ENCODE results near the gene NPR2. TPM values are rescaled to one million over a fixed set of nuclear protein-coding genes. Genes with fewer than 3 reads are reported as not detected.

The NPR2 gene
- total RNA-seq, 1 experiment from 2014 or later: 18.8 TPM

- no peak for DNase-seq (ENCODE audit: low read depth, low spot score)
- Histone ChIP-seq H3K4me2 (ENCODE audit: low read length) (no peak overlapping the region), H3K27ac (ENCODE audit: low read depth, low read length) (no peak overlapping the region), H3K4me1 (ENCODE audit: control insufficient read depth in 1 of 2, insufficient read depth in 2 of 2, low read length in 2 of 2) (peaks cover 0 to 13% of the 10 kb centered on the region in 2 experiments; a peak in 2 of 4 replicates), H3K79me2 (ENCODE audit: insufficient read depth, low read length) (no peaks in the 10 kb centered on the region), H4K20me1 (ENCODE audit: insufficient read depth) (no peaks in the 10 kb centered on the region), H2AFZ (ENCODE audit: low read depth, low read length, poor library complexity, severe bottlenecking) (no peak overlapping the region), H3K27me3 (ENCODE audit: insufficient read depth, low read length) (no peaks in the 10 kb centered on the region), H3K4me3 (replicated peaks in 1 of 2; ENCODE audit: low read depth in 1 of 2, low read length in 2 of 2) (no peak overlapping the region), H3K36me3 (ENCODE audit: control insufficient read depth in 1 of 2, insufficient read depth in 2 of 2, low read length in 2 of 2) (no peaks in the 10 kb centered on the region), H3K9me3 (ENCODE audit: control insufficient read depth in 1 of 2, insufficient read depth in 1 of 2, low read depth in 1 of 2, low read length in 2 of 2) (no peaks in the 10 kb centered on the region), H3K9ac (ENCODE audit: low read length) (no peak overlapping the region), H3K9me2 (ENCODE audit: insufficient read depth) (no peaks in the 10 kb centered on the region)
- RAD21 ChIA-PET (ENCODE audit: low non-redundant PET in 1 of 2, low total read pairs in 2 of 2, uncharacterized antibody in 2 of 2, unreplicated experiment in 2 of 2): no interaction called here
- BruUV-seq (replicated peaks): no TSS peak
- CTCF ChIA-PET: no interaction called here
- TF ChIP-seq EZH2phosphoT487 (IDR thresholded peaks at IDR 0.05; ENCODE audit: borderline replicate concordance): no peak
- TF ChIP-seq, protein P1, sequence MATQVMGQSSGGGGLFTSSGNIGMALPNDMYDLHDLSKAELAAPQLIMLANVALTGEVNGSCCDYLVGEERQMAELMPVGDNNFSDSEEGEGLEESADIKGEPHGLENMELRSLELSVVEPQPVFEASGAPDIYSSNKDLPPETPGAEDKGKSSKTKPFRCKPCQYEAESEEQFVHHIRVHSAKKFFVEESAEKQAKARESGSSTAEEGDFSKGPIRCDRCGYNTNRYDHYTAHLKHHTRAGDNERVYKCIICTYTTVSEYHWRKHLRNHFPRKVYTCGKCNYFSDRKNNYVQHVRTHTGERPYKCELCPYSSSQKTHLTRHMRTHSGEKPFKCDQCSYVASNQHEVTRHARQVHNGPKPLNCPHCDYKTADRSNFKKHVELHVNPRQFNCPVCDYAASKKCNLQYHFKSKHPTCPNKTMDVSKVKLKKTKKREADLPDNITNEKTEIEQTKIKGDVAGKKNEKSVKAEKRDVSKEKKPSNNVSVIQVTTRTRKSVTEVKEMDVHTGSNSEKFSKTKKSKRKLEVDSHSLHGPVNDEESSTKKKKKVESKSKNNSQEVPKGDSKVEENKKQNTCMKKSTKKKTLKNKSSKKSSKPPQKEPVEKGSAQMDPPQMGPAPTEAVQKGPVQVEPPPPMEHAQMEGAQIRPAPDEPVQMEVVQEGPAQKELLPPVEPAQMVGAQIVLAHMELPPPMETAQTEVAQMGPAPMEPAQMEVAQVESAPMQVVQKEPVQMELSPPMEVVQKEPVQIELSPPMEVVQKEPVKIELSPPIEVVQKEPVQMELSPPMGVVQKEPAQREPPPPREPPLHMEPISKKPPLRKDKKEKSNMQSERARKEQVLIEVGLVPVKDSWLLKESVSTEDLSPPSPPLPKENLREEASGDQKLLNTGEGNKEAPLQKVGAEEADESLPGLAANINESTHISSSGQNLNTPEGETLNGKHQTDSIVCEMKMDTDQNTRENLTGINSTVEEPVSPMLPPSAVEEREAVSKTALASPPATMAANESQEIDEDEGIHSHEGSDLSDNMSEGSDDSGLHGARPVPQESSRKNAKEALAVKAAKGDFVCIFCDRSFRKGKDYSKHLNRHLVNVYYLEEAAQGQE (IDR thresholded peaks at IDR 0.05; ENCODE audit: low read depth): no peak
- TF ChIP-seq SIN3A (IDR thresholded peaks at IDR 0.05; ENCODE audit: low read depth): no peak
- no peak for TF ChIP-seq TCF7L2 (IDR thresholded peaks at IDR 0.05; ENCODE audit: borderline replicate concordance, extremely low read depth, insufficient read depth, insufficient read length)
- no peak for TF ChIP-seq EGR1 (IDR thresholded peaks at IDR 0.05; ENCODE audit: low read depth)
- no peak for TF ChIP-seq CEBPB (IDR thresholded peaks at IDR 0.05; ENCODE audit: low read depth)
- TF ChIP-seq POLR2AphosphoS5 (IDR thresholded peaks at IDR 0.05; ENCODE audit: low read depth, low read length): no peak
- TF ChIP-seq, protein P2, sequence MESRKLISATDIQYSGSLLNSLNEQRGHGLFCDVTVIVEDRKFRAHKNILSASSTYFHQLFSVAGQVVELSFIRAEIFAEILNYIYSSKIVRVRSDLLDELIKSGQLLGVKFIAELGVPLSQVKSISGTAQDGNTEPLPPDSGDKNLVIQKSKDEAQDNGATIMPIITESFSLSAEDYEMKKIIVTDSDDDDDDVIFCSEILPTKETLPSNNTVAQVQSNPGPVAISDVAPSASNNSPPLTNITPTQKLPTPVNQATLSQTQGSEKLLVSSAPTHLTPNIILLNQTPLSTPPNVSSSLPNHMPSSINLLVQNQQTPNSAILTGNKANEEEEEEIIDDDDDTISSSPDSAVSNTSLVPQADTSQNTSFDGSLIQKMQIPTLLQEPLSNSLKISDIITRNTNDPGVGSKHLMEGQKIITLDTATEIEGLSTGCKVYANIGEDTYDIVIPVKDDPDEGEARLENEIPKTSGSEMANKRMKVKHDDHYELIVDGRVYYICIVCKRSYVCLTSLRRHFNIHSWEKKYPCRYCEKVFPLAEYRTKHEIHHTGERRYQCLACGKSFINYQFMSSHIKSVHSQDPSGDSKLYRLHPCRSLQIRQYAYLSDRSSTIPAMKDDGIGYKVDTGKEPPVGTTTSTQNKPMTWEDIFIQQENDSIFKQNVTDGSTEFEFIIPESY (IDR thresholded peaks at IDR 0.05; ENCODE audit: extremely low read depth, insufficient replicate concordance, low read length): no peak
- no peak for TF ChIP-seq SP1 (IDR thresholded peaks at IDR 0.05; ENCODE audit: low read depth)
- no peak for TF ChIP-seq FOSL1 (IDR thresholded peaks at IDR 0.05; ENCODE audit: low read depth)
- TF ChIP-seq SRF (IDR thresholded peaks at IDR 0.05; ENCODE audit: low read depth): no peak
- TF ChIP-seq, protein P3, sequence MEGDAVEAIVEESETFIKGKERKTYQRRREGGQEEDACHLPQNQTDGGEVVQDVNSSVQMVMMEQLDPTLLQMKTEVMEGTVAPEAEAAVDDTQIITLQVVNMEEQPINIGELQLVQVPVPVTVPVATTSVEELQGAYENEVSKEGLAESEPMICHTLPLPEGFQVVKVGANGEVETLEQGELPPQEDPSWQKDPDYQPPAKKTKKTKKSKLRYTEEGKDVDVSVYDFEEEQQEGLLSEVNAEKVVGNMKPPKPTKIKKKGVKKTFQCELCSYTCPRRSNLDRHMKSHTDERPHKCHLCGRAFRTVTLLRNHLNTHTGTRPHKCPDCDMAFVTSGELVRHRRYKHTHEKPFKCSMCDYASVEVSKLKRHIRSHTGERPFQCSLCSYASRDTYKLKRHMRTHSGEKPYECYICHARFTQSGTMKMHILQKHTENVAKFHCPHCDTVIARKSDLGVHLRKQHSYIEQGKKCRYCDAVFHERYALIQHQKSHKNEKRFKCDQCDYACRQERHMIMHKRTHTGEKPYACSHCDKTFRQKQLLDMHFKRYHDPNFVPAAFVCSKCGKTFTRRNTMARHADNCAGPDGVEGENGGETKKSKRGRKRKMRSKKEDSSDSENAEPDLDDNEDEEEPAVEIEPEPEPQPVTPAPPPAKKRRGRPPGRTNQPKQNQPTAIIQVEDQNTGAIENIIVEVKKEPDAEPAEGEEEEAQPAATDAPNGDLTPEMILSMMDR (IDR thresholded peaks at IDR 0.05 in 2 of 3, conservative IDR thresholded peaks at IDR 0.05 in 1 of 3; ENCODE audit: borderline replicate concordance in 1 of 3, insufficient read depth in 1 of 3, low read depth in 2 of 3, low read length in 2 of 3): no peak
- no peak for TF ChIP-seq EZH2 (IDR thresholded peaks at IDR 0.05)
- TF ChIP-seq ZNF274 (IDR thresholded peaks at IDR 0.05; ENCODE audit: low read depth, low read length): no peak
- no peak for TF ChIP-seq CBX3 (IDR thresholded peaks at IDR 0.05; ENCODE audit: low read depth)
- no peak for TF ChIP-seq ZFX (IDR thresholded peaks at IDR 0.05)
- TF ChIP-seq POLR2A (IDR thresholded peaks at IDR 0.05; ENCODE audit: borderline replicate concordance, extremely low read depth, insufficient read depth, insufficient read length): no peak
- no peak for TF ChIP-seq RAD21 (IDR thresholded peaks at IDR 0.05; ENCODE audit: low read depth)
- TF ChIP-seq, protein P4, sequence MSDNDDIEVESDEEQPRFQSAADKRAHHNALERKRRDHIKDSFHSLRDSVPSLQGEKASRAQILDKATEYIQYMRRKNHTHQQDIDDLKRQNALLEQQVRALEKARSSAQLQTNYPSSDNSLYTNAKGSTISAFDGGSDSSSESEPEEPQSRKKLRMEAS (IDR thresholded peaks at IDR 0.05): no peak
- TF ChIP-seq ELF1 (IDR thresholded peaks at IDR 0.05; ENCODE audit: borderline replicate concordance, low read depth): no peak
- POLR2A ChIA-PET: no interaction called here
- intact Hi-C loops (cut with micrococcal nuclease): no loop called here
- ATAC-seq: no peak
Measured at GRCh38 chr9:35845824-35846771, 54.7 kb downstream of the NPR2 start.
